H1 (cell line): ENCODE results near the gene HEATR5A. TPM values are rescaled to one million over a fixed set of nuclear protein-coding genes. Genes with fewer than 3 reads are reported as not detected.

Source experiments
- E2F6 ChIP-seq: IDR thresholded peaks from 2 replicates; pipeline ENCODE4 v1.6.1; 2012; ENCODE audit warnings: inconsistent platforms
- SIRT6 ChIP-seq: IDR thresholded peaks from one replicate; pipeline ENCODE4 v1.7.1; 2012; ENCODE audit warnings: low read length, inconsistent platforms
- SP2 ChIP-seq: IDR thresholded peaks from 2 replicates; pipeline ENCODE4 v1.6.1; 2012; ENCODE audit warnings: mild to moderate bottlenecking, low read length, inconsistent platforms
- polyA plus RNA-seq, 7 experiments: library from polyadenylated mRNA; depleted of rRNA in 3 of 7; stranded (reverse) in 5 of 7; unstranded in 2 of 7; fragments of >200 nt in 5 of 7; fragments of 200-250 nt in 2 of 7; gene quantifications; 1 replicate in 5 of 7; 2 replicates in 1 of 7; 4 replicates in 1 of 7; pipeline versions ENCODE4 v1.2.1 to v1.2.3, GENCODE V29; 2011 to 2013; ENCODE audit warnings: missing spikeins in 2 of 7, mixed read lengths in 2 of 7
- total RNA-seq: library from RNA; stranded (reverse); fragmentation: NEBNext Ultra II Directional; extraction: Animal tissue kit (Norgen Biotek cat#: 25700); gene quantifications from 2 replicates; pipeline ENCODE4 v1.2.1, GENCODE V29; 2021

HEATR5A gene
- total and polyA plus RNA-seq, 2 of the 8 experiments (the other 6 are each of a cell fraction or from before 2014, with no cell fraction given): 9.0 to 36.2 TPM

GRCh38 chr14:31410048-31410650 lies 10.2 kb downstream of the HEATR5A start (continued):
- no peak for TF ChIP-seq SIRT6
- no peak for TF ChIP-seq SP2
- no peak for TF ChIP-seq E2F6
